ENCODE data around the gene PCSK4.

PCSK4 gene

DNA sequence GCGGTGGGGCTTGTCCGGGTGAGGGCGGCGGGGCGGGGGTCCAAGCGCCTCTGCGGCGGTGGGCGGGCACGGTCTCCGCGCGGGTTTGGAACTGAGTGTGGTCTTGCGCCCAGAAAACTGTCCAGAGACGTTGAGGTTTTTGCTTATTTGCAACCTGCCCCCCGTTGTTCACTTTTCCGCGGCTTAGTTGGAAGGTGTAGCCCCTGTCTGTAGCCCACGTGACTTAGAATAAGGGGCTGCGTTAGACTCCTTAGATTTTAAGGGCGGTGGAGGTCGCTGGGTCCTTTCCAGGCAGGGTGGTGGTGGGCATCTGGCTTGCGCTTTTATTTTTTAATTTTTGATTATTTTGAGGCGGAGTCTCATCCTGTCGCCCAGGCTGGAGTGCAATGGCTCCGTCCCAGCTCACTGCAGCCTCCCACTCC, 51.2 kb downstream of the PCSK4 start:
- in situ Hi-C loops (cut with HindIII; ENCODE audit: low sequenced_read_pairs), result no loop called here
- peak overlapping the region; percentile 85 for H3K4me3 ChIP-seq (ENCODE audit: low read depth, low read length)
- TF ChIP-seq, protein P1, sequence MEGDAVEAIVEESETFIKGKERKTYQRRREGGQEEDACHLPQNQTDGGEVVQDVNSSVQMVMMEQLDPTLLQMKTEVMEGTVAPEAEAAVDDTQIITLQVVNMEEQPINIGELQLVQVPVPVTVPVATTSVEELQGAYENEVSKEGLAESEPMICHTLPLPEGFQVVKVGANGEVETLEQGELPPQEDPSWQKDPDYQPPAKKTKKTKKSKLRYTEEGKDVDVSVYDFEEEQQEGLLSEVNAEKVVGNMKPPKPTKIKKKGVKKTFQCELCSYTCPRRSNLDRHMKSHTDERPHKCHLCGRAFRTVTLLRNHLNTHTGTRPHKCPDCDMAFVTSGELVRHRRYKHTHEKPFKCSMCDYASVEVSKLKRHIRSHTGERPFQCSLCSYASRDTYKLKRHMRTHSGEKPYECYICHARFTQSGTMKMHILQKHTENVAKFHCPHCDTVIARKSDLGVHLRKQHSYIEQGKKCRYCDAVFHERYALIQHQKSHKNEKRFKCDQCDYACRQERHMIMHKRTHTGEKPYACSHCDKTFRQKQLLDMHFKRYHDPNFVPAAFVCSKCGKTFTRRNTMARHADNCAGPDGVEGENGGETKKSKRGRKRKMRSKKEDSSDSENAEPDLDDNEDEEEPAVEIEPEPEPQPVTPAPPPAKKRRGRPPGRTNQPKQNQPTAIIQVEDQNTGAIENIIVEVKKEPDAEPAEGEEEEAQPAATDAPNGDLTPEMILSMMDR (IDR thresholded peaks at IDR 0.05; ENCODE audit: low read depth, low read length, missing control alignments), result no peak
- no peak for DNase-seq (ENCODE audit: low read depth)

GRCh38 chr19:1438035-1438932, 51.9 kb downstream of the PCSK4 start, which contains the start of gene RPS15:
Gene RPS15 (plus strand): TSS chr19:1438396. CDS start chr19:1438426, 30 bp downstream.
- peak; percentile 87 for DNase-seq (ENCODE audit: low read depth)
- H3K4me3 ChIP-seq (ENCODE audit: low read depth, low read length), result peak within 1 kb of the TSS; percentile 85
- in situ Hi-C loops (cut with HindIII; ENCODE audit: low sequenced_read_pairs), result no loop called here
- TF ChIP-seq, protein P1 (IDR thresholded peaks at IDR 0.05; ENCODE audit: low read depth, low read length, missing control alignments), result peak; percentile 89

GRCh38 chr19:1437609-1438008, 52.5 kb downstream of the PCSK4 start:
- DNase-seq (ENCODE audit: low read depth), result no peak
- TF ChIP-seq, protein P1 (IDR thresholded peaks at IDR 0.05; ENCODE audit: low read depth, low read length, missing control alignments), result no peak
- in situ Hi-C loops (cut with HindIII; ENCODE audit: low sequenced_read_pairs), result no loop called here
- H3K4me3 ChIP-seq (ENCODE audit: low read depth, low read length), result no peak overlapping the region

DNA sequence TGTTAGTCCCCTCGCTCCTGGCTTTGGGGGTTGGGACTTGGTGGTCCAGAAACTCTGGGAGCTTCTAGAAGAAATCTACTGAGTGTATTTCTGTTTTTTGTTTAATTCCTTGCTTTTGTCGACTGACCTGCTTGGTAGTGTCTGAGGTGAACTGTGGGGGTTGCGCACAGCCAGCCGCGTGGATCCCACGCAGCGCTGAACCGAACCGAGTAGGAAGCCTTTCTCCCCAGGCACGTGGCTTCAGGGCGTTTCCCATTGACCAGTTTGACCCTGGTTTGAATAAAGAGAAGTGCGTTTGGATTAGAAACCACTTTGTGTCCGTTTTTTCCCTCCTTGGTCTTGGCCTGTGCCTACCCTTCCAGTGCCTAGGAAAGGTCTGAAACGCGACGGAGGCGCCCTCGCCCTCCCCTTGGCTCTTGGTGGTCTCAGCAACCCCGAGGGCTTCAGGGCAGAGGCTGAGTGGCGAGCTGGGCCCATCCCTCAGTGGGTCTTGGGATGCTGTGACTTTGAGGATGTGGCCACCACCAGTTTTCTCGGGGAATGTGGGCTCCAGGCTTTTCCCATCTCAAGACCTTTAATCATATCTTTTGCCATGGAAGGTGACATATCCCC, 54.7 kb downstream of the PCSK4 start:
- in situ Hi-C loops (cut with HindIII; ENCODE audit: low sequenced_read_pairs), result no loop called here
- TF ChIP-seq, protein P1 (IDR thresholded peaks at IDR 0.05; ENCODE audit: low read depth, low read length, missing control alignments), result no peak
- no peak for DNase-seq (ENCODE audit: low read depth)
- H3K4me3 ChIP-seq (ENCODE audit: low read depth, low read length), result no peak overlapping the region

GRCh38 chr19:1434577-1435060, 55.5 kb downstream of the PCSK4 start:
- TF ChIP-seq, protein P1 (IDR thresholded peaks at IDR 0.05; ENCODE audit: low read depth, low read length, missing control alignments), result no peak
- in situ Hi-C loops (cut with HindIII; ENCODE audit: low sequenced_read_pairs), result no loop called here
- H3K4me3 ChIP-seq (ENCODE audit: low read depth, low read length), result no peak overlapping the region
- DNase-seq (ENCODE audit: low read depth), result no peak

DNA sequence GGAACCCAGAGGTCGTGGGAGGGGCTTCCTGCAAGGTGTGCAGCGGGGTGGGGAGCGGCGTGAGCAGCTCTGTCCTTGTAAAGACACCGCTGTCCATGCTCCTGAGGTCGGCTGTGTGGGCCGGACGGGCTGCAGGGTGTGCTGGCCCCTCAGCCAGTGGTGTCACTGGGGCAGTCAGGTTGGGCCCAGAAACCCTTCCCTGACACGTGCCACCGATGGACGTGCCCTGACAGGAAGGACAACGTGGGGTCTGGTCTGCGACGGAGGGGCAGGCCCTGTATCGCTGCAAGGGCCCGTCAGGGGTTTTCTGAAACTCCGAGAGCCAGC, 56.1 kb downstream of the PCSK4 start:
- no peak overlapping the region for H3K4me3 ChIP-seq (ENCODE audit: low read depth, low read length)
- no peak for DNase-seq (ENCODE audit: low read depth)
- TF ChIP-seq, protein P1 (IDR thresholded peaks at IDR 0.05; ENCODE audit: low read depth, low read length, missing control alignments), result no peak
- in situ Hi-C loops (cut with HindIII; ENCODE audit: low sequenced_read_pairs), result no loop called here
